HG02943 (cell line): ENCODE results near the gene NRN1L.
"Not testable (repeated sequence)": the region's sequence is repeated elsewhere in the genome, so short reads cannot be mapped to it uniquely, and the experiment has no call there.

Experiments used
- ATAC-seq: cut with Tn5 transposase; IDR thresholded peaks from one replicate; pipeline ENCODE4 v1.9.1; 2021; ENCODE audit warnings: mild to moderate bottlenecking, low read depth, moderate library complexity; ENCODE audit not compliant: unreplicated experiment

The NRN1L gene

DNA sequence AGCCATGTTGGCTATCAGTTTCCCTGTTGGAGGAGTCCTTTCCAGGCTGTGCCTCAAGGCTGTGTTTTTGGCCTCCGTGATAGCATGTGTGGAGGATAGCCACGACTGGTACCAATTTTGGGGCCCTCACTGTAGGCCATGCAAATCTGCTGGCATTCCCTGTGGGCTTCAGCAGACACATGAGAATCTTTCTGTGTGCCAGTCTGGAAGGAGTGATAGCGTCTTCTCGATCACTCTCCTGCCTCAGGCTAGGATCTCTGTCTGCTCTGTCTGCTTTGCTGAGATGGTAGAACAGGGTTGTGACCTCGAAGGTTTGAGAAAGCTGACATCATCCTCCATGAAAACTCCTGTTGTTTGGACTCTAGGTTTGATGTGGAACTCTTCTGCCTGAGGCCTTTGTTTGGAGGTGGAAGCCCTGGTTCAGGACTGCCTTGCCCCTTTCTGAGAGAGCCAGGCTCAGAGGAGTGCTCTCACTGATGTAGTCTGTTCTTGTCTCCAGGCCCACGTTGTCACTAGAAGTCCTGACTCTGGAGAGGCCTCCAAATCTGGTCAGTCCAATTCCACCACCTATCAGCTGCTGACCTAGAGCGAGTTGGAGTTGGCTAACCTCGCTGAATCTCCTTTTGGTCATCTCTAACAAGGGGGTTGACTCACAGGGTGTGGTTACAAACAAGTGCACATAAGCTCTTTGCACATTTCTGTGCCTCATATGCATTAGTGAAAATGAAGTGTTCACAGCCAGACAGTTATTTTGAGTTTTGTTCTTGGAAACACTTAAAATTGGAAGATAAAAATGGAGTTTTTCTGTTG is 23.9 kb upstream of the NRN1L start:
- ATAC-seq: no peak

- no peak for ATAC-seq
Observed at GRCh38 chr16:67861877-67862276, 22.8 kb upstream of the NRN1L start.

DNA sequence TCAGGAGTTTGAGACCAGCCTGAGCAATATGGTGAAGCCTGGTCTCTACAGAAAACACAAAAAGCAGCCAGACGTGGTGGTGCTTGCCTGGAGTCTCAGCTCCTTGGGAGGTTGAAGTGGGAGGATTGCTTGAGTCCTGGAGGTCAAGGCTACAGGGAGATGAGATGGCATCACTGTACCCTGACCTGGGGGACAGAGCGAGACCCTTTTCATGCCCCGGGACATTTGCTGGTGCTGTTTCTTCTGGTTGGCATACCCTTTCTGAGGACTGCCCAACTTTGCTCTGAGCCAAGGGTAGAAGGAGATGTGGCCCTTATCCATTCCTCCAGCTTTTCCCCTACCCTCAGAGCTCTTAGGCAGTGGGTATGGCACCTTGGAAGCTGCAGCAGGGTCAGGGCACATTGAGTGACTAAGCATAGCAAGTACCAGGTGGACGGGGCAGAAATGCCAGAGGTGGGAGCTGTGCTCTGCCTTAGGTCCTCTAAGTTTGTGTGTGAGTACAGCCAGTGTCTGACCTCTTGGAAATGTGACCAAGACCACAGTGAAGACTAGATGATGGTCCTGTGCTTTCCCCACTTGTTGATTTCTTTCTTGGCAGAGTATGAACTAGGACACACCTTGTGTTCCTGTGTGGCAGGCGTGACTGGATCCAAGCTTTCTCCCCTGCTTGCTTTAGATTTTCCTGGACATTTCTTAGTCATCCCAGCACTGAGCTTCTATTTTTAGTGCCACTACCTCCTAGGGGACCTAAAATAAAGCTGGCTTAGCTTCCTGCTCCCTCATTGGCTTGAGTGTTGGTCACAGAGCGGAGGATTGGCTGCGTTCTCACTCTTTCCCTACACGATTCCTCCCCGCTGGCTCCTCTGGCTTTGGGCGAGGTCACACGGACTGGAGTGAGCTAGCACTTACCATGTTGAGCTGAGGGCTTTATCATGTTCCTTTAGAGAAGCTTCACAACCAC is 21.8 kb upstream of the NRN1L start:
- no peak for ATAC-seq

DNA sequence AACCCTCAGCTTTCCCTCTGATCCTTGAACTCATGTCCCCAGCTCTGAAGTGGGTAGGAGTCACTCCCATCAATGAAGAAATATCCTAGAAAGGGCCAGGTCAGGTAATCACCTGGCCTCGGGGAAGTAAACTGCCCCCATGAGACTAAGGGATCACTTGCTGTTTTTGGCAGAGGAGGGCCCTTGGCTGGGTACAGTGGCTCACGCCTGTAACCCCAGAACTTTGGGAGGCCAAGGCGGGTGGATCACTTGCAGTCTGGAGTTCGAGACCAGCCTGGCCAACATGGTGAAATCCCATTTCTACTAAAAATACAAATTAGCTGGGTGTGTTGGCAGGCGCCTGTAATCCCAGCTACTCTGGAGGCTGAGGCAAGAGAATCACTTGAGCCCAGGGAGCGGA is 20.6 kb upstream of the NRN1L start:
- ATAC-seq: not testable (repeated sequence)

GRCh38 chr16:67864594-67864993 is 20.1 kb upstream of the NRN1L start:
- no peak for ATAC-seq

GRCh38 chr16:67865318-67865717 is 19.4 kb upstream of the NRN1L start:
- ATAC-seq: no peak

GRCh38 chr16:67868290-67868689 is 16.4 kb upstream of the NRN1L start:
- no peak for ATAC-seq

GRCh38 chr16:67869653-67870052 is 15.0 kb upstream of the NRN1L start:
- no peak for ATAC-seq

- no peak for ATAC-seq
Observed at GRCh38 chr16:67871256-67871655, 13.4 kb upstream of the NRN1L start.

GRCh38 chr16:67872131-67872630 is 12.5 kb upstream of the NRN1L start:
- no peak for ATAC-seq

- ATAC-seq: peak; percentile 76
Observed at GRCh38 chr16:67872631-67873434, 11.9 kb upstream of the NRN1L start, which contains the start of gene EDC4. Gene EDC4 (plus strand): TSS chr16:67873052. CDS start chr16:67873262, 210 bp downstream.

DNA sequence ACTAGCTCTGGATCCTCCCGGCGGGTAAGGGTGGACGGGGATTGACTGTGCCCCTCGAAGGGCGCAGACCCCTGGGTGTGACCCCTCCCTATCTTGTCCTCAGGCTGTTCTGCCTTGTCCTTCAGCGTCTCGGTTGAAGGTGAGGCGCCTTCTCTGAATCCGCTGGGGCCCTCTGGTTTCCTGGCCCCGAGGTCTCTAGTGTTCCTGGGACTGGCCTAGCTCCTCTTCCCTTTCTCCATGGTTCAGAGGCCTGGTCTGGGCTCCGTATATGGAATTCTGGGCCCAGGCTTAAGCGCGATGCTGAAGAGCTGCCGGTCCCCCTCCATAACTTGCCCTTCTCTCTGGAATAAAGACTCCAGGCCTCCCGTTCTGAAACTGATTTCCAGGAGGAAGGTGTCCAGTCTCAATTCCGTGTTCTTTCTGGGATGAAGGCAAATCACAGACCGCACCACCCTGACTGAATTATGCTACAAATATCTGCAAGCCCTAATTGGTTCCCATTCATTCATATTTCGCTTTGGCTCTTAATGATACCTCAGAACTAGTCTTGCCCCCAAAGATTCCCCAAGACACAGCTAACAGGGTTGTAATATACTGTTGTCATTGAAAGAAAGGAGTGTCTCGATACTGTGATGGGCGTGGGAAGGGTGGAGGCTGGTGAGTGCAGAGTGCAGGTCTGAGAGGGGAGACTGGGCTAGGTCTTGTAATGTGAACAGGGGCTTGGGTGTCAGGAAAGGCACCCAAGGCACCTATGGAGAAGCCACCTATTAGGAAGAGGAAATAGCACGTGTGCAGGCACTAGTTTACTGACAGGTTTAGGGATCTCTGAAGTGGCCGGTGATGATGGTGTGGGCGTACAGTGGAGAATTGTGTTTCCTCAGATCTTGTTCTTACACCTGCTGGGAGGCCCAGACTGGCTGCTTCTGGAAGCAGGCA is 11.0 kb upstream of the NRN1L start:
- ATAC-seq: no peak

DNA sequence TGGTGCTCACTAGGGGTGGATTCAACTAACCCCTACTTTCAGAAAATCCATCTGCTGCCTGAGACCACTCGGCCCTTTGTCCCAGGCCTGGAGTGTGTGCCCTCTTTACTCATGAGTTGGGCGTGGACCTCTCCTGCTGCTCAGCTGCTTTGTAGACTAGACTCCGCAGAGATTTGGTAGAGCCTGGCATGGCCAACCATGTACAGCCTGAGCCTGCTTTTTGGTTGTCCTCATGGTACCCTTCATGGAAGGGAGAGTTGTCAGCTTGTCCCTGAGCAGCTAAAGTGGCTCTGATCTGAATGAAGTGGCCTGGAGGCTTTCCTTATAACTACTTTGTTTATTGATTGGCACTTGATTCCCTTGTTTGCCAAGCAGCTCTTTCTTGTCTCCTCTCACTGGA is 10.3 kb upstream of the NRN1L start:
- no peak for ATAC-seq

- ATAC-seq: no peak
Observed at GRCh38 chr16:67877064-67877463, 7.6 kb upstream of the NRN1L start.

GRCh38 chr16:67878232-67878631 is 6.5 kb upstream of the NRN1L start:
- ATAC-seq: no peak

GRCh38 chr16:67878846-67879245 is 5.8 kb upstream of the NRN1L start:
- no peak for ATAC-seq

- no peak for ATAC-seq
Observed at GRCh38 chr16:67879462-67879861, 5.2 kb upstream of the NRN1L start.

DNA sequence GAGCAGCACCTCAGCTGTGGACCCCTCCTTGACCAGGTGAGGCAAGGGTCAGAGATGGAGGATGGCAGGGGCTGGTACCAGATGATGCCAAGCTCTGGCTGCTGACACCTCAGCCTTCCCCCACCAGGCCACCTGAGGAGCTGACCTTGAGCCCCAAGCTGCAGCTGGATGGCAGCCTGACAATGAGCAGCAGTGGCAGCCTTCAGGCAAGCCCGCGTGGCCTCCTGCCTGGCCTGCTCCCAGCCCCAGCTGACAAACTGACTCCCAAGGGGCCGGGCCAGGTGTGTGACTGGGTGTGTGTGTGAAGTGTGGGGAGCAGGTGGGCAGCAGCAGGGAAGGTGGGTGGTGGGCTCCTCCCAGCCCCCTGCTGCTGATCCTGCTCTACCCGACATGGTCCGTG is 4.7 kb upstream of the NRN1L start:
- ATAC-seq: no peak

DNA sequence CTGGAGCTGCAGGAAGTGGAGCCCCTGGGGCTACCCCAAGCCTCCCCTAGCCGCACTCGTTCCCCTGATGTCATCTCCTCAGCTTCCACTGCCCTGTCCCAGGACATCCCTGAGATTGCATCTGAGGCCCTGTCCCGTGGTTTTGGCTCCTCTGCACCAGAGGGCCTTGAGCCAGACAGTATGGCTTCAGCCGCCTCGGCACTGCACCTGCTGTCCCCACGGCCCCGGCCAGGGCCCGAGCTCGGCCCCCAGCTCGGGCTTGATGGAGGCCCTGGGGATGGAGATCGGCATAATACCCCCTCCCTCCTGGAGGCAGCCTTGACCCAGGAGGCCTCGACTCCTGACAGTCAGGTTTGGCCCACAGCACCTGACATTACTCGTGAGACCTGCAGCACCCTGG is 4.1 kb upstream of the NRN1L start:
- ATAC-seq: no peak
